ENCODE data around the gene HSD17B12. TPM values are rescaled to one million over a fixed set of nuclear protein-coding genes. Genes with fewer than 3 reads are reported as not detected.

HSD17B12 gene
- total and polyA plus RNA-seq, 5 donors from 2014 or later, result 17.5 to 23.1 (median 21.1) TPM

- no peak overlapping the region for H3K27ac Mint-ChIP-seq
- peaks cover 0 to 7% (median 1%) of the 10 kb centered on the region in 7 donors for H3K9me3 Mint-ChIP-seq
- Histone ChIP-seq H3K36me3 (ENCODE audit: control insufficient read depth, insufficient read depth, low read length) (no peaks in the 10 kb centered on the region), H3K4me3 (ENCODE audit: low read depth, low read length) (no peak overlapping the region), H3K27ac (ENCODE audit: insufficient read depth, low read length, poor library complexity, severe bottlenecking) (no peak overlapping the region), H3K27me3 (ENCODE audit: control insufficient read depth, insufficient read depth, low read length) (no peaks in the 10 kb centered on the region), H3K4me1 (ENCODE audit: control insufficient read depth, insufficient read depth, low read length, poor library complexity, severe bottlenecking) (no peaks in the 10 kb centered on the region), H3K9me3 (ENCODE audit: control insufficient read depth in 2 of 2, low read length in 2 of 2) (no peaks in the 10 kb centered on the region)
- H3K4me3 Mint-ChIP-seq, result no peak overlapping the region
- H3K27me3 Mint-ChIP-seq, result no peaks in the 10 kb centered on the region
- DNase-seq, result no peak
- no peak for ATAC-seq (ENCODE audit: low read depth in 2 of 2)
- H3K4me1 Mint-ChIP-seq, result peaks cover 0 to 6% (median 4%) of the 10 kb centered on the region in 4 donors
- H3K36me3 Mint-ChIP-seq, result peaks cover 30% of the 10 kb centered on the region
Observed at GRCh38 chr11:43735115-43735514, 54.6 kb downstream of the HSD17B12 start.

- no peaks in the 10 kb centered on the region for H3K4me1 ChIP-seq (ENCODE audit: control insufficient read depth, insufficient read depth, low read length, poor library complexity, severe bottlenecking)
- Mint-ChIP-seq H3K27ac (no peak overlapping the region), H3K4me1 (peaks cover 0 to 6% (median 4%) of the 10 kb centered on the region in 4 donors), H3K9me3 (peaks cover 0 to 7% (median 1%) of the 10 kb centered on the region in 7 donors), H3K27me3 (no peaks in the 10 kb centered on the region), H3K4me3 (no peak overlapping the region), H3K36me3 (peaks cover 30% of the 10 kb centered on the region)
- no peaks in the 10 kb centered on the region for H3K9me3 ChIP-seq (ENCODE audit: control insufficient read depth in 2 of 2, low read length in 2 of 2)
- no peak overlapping the region for H3K4me3 ChIP-seq (ENCODE audit: low read depth, low read length)
- DNase-seq, result no peak
- no peak overlapping the region for H3K27ac ChIP-seq (ENCODE audit: insufficient read depth, low read length, poor library complexity, severe bottlenecking)
- no peaks in the 10 kb centered on the region for H3K27me3 ChIP-seq (ENCODE audit: control insufficient read depth, insufficient read depth, low read length)
- no peak for ATAC-seq (ENCODE audit: low read depth in 2 of 2)
- no peaks in the 10 kb centered on the region for H3K36me3 ChIP-seq (ENCODE audit: control insufficient read depth, insufficient read depth, low read length)
Observed at GRCh38 chr11:43735961-43736360, 55.4 kb downstream of the HSD17B12 start.

GRCh38 chr11:43736502-43737200 lies 56.1 kb downstream of the HSD17B12 start:
- H3K27ac ChIP-seq (ENCODE audit: insufficient read depth, low read length, poor library complexity, severe bottlenecking), result no peak overlapping the region
- Mint-ChIP-seq H3K36me3 (peaks cover 30% of the 10 kb centered on the region), H3K27me3 (no peaks in the 10 kb centered on the region), H3K9me3 (peaks cover 0 to 7% (median 1%) of the 10 kb centered on the region in 7 donors), H3K4me3 (no peak overlapping the region), H3K4me1 (peaks cover 0 to 6% (median 4%) of the 10 kb centered on the region in 4 donors), H3K27ac (no peak overlapping the region)
- no peaks in the 10 kb centered on the region for H3K4me1 ChIP-seq (ENCODE audit: control insufficient read depth, insufficient read depth, low read length, poor library complexity, severe bottlenecking)
- no peak overlapping the region for H3K4me3 ChIP-seq (ENCODE audit: low read depth, low read length)
- DNase-seq (no peak), ATAC-seq (ENCODE audit: low read depth in 2 of 2) (no peak)
- no peaks in the 10 kb centered on the region for H3K36me3 ChIP-seq (ENCODE audit: control insufficient read depth, insufficient read depth, low read length)
- no peaks in the 10 kb centered on the region for H3K27me3 ChIP-seq (ENCODE audit: control insufficient read depth, insufficient read depth, low read length)
- no peaks in the 10 kb centered on the region for H3K9me3 ChIP-seq (ENCODE audit: control insufficient read depth in 2 of 2, low read length in 2 of 2)

GRCh38 chr11:43737201-43737590 lies 56.7 kb downstream of the HSD17B12 start:
- Mint-ChIP-seq H3K4me3 (no peak overlapping the region), H3K27me3 (no peaks in the 10 kb centered on the region), H3K9me3 (peaks cover 0 to 7% (median 1%) of the 10 kb centered on the region in 7 donors), H3K4me1 (peaks cover 0 to 6% (median 4%) of the 10 kb centered on the region in 4 donors), H3K27ac (no peak overlapping the region), H3K36me3 (peaks cover 26% of the 10 kb centered on the region)
- DNase-seq, result no peak
- no peaks in the 10 kb centered on the region for H3K4me1 ChIP-seq (ENCODE audit: control insufficient read depth, insufficient read depth, low read length, poor library complexity, severe bottlenecking)
- H3K27ac ChIP-seq (ENCODE audit: insufficient read depth, low read length, poor library complexity, severe bottlenecking), result no peak overlapping the region
- no peaks in the 10 kb centered on the region for H3K9me3 ChIP-seq (ENCODE audit: control insufficient read depth in 2 of 2, low read length in 2 of 2)
- no peak for ATAC-seq (ENCODE audit: low read depth in 2 of 2)
- no peaks in the 10 kb centered on the region for H3K36me3 ChIP-seq (ENCODE audit: control insufficient read depth, insufficient read depth, low read length)
- H3K27me3 ChIP-seq (ENCODE audit: control insufficient read depth, insufficient read depth, low read length), result no peaks in the 10 kb centered on the region
- H3K4me3 ChIP-seq (ENCODE audit: low read depth, low read length), result no peak overlapping the region

GRCh38 chr11:43738600-43739409 lies 58.3 kb downstream of the HSD17B12 start:
- Mint-ChIP-seq H3K9me3 (peaks cover under 1 to 9% (median 4%) of the 10 kb centered on the region in 7 donors), H3K36me3 (peaks cover 26% of the 10 kb centered on the region), H3K27ac (peak overlapping the region in 1 of 3 donors; percentile 8), H3K4me3 (no peak overlapping the region), H3K4me1 (peaks cover 0 to 9% (median 4%) of the 10 kb centered on the region in 4 donors), H3K27me3 (no peaks in the 10 kb centered on the region)
- Histone ChIP-seq H3K27ac (ENCODE audit: insufficient read depth, low read length, poor library complexity, severe bottlenecking) (no peak overlapping the region), H3K36me3 (ENCODE audit: control insufficient read depth, insufficient read depth, low read length) (no peaks in the 10 kb centered on the region), H3K4me3 (ENCODE audit: low read depth, low read length) (no peak overlapping the region), H3K27me3 (ENCODE audit: control insufficient read depth, insufficient read depth, low read length) (no peaks in the 10 kb centered on the region), H3K4me1 (ENCODE audit: control insufficient read depth, insufficient read depth, low read length, poor library complexity, severe bottlenecking) (no peaks in the 10 kb centered on the region), H3K9me3 (ENCODE audit: control insufficient read depth in 2 of 2, low read length in 2 of 2) (peaks cover 0 to 8% of the 10 kb centered on the region in 2 experiments)
- ATAC-seq (ENCODE audit: low read depth in 2 of 2) (no peak), DNase-seq (no peak)

- Mint-ChIP-seq H3K4me1 (peaks cover 0 to 18% (median 5%) of the 10 kb centered on the region in 4 donors), H3K27me3 (no peaks in the 10 kb centered on the region), H3K4me3 (no peak overlapping the region), H3K9me3 (peaks cover 2 to 25% (median 8%) of the 10 kb centered on the region in 7 donors), H3K36me3 (peaks cover 21% of the 10 kb centered on the region), H3K27ac (no peak overlapping the region)
- Histone ChIP-seq H3K36me3 (ENCODE audit: control insufficient read depth, insufficient read depth, low read length) (no peaks in the 10 kb centered on the region), H3K27ac (ENCODE audit: insufficient read depth, low read length, poor library complexity, severe bottlenecking) (no peak overlapping the region), H3K9me3 (ENCODE audit: control insufficient read depth in 2 of 2, low read length in 2 of 2) (peaks cover 0 to 8% of the 10 kb centered on the region in 2 experiments), H3K4me1 (ENCODE audit: control insufficient read depth, insufficient read depth, low read length, poor library complexity, severe bottlenecking) (no peaks in the 10 kb centered on the region), H3K4me3 (ENCODE audit: low read depth, low read length) (no peak overlapping the region), H3K27me3 (ENCODE audit: control insufficient read depth, insufficient read depth, low read length) (no peaks in the 10 kb centered on the region)
- ATAC-seq (ENCODE audit: low read depth in 2 of 2) (no peak), DNase-seq (no peak)
Observed at GRCh38 chr11:43746670-43747069, 66.1 kb downstream of the HSD17B12 start.

GRCh38 chr11:43747130-43747802 lies 66.7 kb downstream of the HSD17B12 start:
- H3K27ac Mint-ChIP-seq, result no peak overlapping the region
- H3K9me3 ChIP-seq (ENCODE audit: control insufficient read depth in 2 of 2, low read length in 2 of 2), result peaks cover 0 to 8% of the 10 kb centered on the region in 2 experiments
- H3K36me3 ChIP-seq (ENCODE audit: control insufficient read depth, insufficient read depth, low read length), result no peaks in the 10 kb centered on the region
- no peak for ATAC-seq (ENCODE audit: low read depth in 2 of 2)
- H3K9me3 Mint-ChIP-seq, result peaks cover 2 to 25% (median 8%) of the 10 kb centered on the region in 7 donors
- no peak for DNase-seq
- H3K27me3 ChIP-seq (ENCODE audit: control insufficient read depth, insufficient read depth, low read length), result no peaks in the 10 kb centered on the region
- peaks cover 21% of the 10 kb centered on the region for H3K36me3 Mint-ChIP-seq
- H3K27me3 Mint-ChIP-seq, result no peaks in the 10 kb centered on the region
- H3K27ac ChIP-seq (ENCODE audit: insufficient read depth, low read length, poor library complexity, severe bottlenecking), result no peak overlapping the region
- H3K4me1 Mint-ChIP-seq, result peaks cover 0 to 18% (median 5%) of the 10 kb centered on the region in 4 donors
- H3K4me3 ChIP-seq (ENCODE audit: low read depth, low read length), result no peak overlapping the region
- no peaks in the 10 kb centered on the region for H3K4me1 ChIP-seq (ENCODE audit: control insufficient read depth, insufficient read depth, low read length, poor library complexity, severe bottlenecking)
- H3K4me3 Mint-ChIP-seq, result no peak overlapping the region

Measured in CD4-positive, CD25-positive, alpha-beta regulatory T cell (primary cell).